ENCODE results near the gene SEPTIN3. TPM values are rescaled to one million over a fixed set of nuclear protein-coding genes. Genes with fewer than 3 reads are reported as not detected.

The SEPTIN3 gene
- total RNA-seq, 1 donor from 2014 or later = 1.5 TPM

- TF ChIP-seq POLR2A (IDR thresholded peaks at IDR 0.05) (no peak), CTCF (IDR thresholded peaks at IDR 0.05) (no peak), POLR2AphosphoS5 (IDR thresholded peaks at IDR 0.05; ENCODE audit: insufficient read depth in 1 of 2, low read depth in 1 of 2) (no peak)
- Histone ChIP-seq H3K27ac (no peak overlapping the region), H3K9me3 (no peaks in the 10 kb centered on the region), H3K4me3 (no peak overlapping the region), H3K27me3 (no peaks in the 10 kb centered on the region), H3K4me1 (no peaks in the 10 kb centered on the region), H3K36me3 (no peaks in the 10 kb centered on the region)
- no peak for DNase-seq (ENCODE audit: extremely low spot score in 2 of 2)
- intact Hi-C loops (cut with DNase I) = no loop called here
These were observed 44.1 kb downstream of the SEPTIN3 start for GRCh38 chr22:42013385-42013784.

GRCh38 chr22:42016111-42016510, 46.9 kb downstream of the SEPTIN3 start:
- intact Hi-C loops (cut with DNase I) = no loop called here
- TF ChIP-seq POLR2A (IDR thresholded peaks at IDR 0.05) (no peak), POLR2AphosphoS5 (IDR thresholded peaks at IDR 0.05; ENCODE audit: insufficient read depth in 1 of 2, low read depth in 1 of 2) (no peak), CTCF (IDR thresholded peaks at IDR 0.05) (no peak)
- no peaks in the 10 kb centered on the region for H3K9me3 ChIP-seq
- no peaks in the 10 kb centered on the region for H3K36me3 ChIP-seq
- H3K27me3 ChIP-seq = no peaks in the 10 kb centered on the region
- no peak for DNase-seq (ENCODE audit: extremely low spot score in 2 of 2)
- H3K27ac ChIP-seq = no peak overlapping the region
- H3K4me1 ChIP-seq = no peaks in the 10 kb centered on the region
- no peak overlapping the region for H3K4me3 ChIP-seq

- TF ChIP-seq POLR2AphosphoS5 (IDR thresholded peaks at IDR 0.05; ENCODE audit: insufficient read depth in 1 of 2, low read depth in 1 of 2) = no peak
- no peak for TF ChIP-seq POLR2A (IDR thresholded peaks at IDR 0.05)
- no peak for TF ChIP-seq CTCF (IDR thresholded peaks at IDR 0.05)
- intact Hi-C loops (cut with DNase I) = no loop called here
- no peaks in the 10 kb centered on the region for H3K36me3 ChIP-seq
- no peaks in the 10 kb centered on the region for H3K27me3 ChIP-seq
- DNase-seq (ENCODE audit: extremely low spot score in 2 of 2) = no peak
- H3K4me1 ChIP-seq = no peaks in the 10 kb centered on the region
- no peaks in the 10 kb centered on the region for H3K9me3 ChIP-seq
- H3K4me3 ChIP-seq = no peak overlapping the region
- H3K27ac ChIP-seq = no peak overlapping the region
These were observed 49.0 kb downstream of the SEPTIN3 start for GRCh38 chr22:42018224-42018623.

Other genes starting within 250 kb of the SEPTIN3 start
- gene CCDC134, start 168.8 kb upstream of the SEPTIN3 start, total RNA-seq = 8.8 TPM
- 98.0 TPM for gene SREBF2, start 136.3 kb upstream of the SEPTIN3 start, total RNA-seq
- gene SHISA8, start 54.4 kb upstream of the SEPTIN3 start, total RNA-seq = not detected
- not detected for gene TNFRSF13C, start 42.6 kb upstream of the SEPTIN3 start, total RNA-seq
- not detected for gene CENPM, start 22.3 kb upstream of the SEPTIN3 start, total RNA-seq
- gene WBP2NL, start 29.3 kb downstream of the SEPTIN3 start, total RNA-seq = 2.0 TPM
- 28.2 TPM for gene NAGA, start 101.4 kb downstream of the SEPTIN3 start, total RNA-seq
- 14.2 TPM for gene PHETA2, start 104.8 kb downstream of the SEPTIN3 start, total RNA-seq
- gene SMDT1, start 110.3 kb downstream of the SEPTIN3 start, total RNA-seq = 40.3 TPM
- 42.0 TPM for gene NDUFA6, start 121.3 kb downstream of the SEPTIN3 start, total RNA-seq
- gene CYP2D6, start 161.4 kb downstream of the SEPTIN3 start, total RNA-seq = 1.7 TPM